SW480 (cell line): ENCODE data around the gene SCAPER.

ENCODE experiments used
- DNase-seq: peaks from one replicate; pipeline ENCODE4 v3.0.0-alpha.2; 2016; ENCODE audit warnings: low spot score

Gene SCAPER

GRCh38 chr15:76401285-76401684 lies 503.9 kb downstream of the SCAPER start:
- DNase-seq = no peak

- DNase-seq = no peak
Measured at GRCh38 chr15:76398317-76399104, 506.6 kb downstream of the SCAPER start.

GRCh38 chr15:76393614-76394013 lies 511.5 kb downstream of the SCAPER start:
- DNase-seq = no peak

GRCh38 chr15:76391847-76392246 lies 513.3 kb downstream of the SCAPER start:
- no peak for DNase-seq

- DNase-seq = no peak
Measured at GRCh38 chr15:76391309-76391708, 513.8 kb downstream of the SCAPER start.

DNA sequence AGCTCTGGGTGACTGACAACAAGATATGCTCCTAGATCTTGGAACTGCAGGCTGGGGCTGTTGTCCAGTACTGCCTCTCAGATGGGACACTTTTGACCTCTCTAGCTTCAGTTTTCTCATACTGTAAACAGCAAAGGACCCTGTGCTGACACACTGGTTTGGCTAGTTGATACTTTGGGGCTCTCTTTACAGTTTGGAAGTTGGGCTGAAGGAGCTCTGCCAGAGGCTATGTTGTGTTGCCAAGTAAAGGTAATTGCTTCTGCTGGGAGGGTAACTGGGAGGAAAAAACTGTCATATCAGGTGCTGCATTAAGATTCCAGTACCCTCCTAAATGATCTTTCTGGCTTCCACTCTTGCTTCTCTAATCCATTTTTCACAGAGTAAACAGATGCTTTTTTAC lies 514.6 kb downstream of the SCAPER start:
- no peak for DNase-seq

- DNase-seq = no peak
Measured at GRCh38 chr15:76386926-76387325, 518.2 kb downstream of the SCAPER start.

DNA sequence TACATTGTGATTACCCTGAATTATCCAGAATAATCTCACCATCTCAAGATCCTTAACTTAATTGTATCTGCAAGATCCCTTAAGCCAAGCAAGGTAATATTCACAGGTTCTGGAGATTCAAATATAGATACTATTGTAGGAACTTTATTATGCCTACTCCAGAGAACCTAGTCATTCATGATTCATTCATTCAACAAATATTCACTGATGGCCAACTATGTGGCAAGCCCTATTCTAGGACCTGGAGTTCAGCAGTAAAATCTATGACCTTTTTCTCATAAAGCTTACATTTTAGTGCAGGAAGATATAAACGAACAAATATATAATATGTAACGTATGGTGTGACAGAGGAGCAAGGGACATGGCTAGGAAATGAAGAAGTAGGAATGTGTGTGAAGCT lies 519.0 kb downstream of the SCAPER start:
- no peak for DNase-seq

DNA sequence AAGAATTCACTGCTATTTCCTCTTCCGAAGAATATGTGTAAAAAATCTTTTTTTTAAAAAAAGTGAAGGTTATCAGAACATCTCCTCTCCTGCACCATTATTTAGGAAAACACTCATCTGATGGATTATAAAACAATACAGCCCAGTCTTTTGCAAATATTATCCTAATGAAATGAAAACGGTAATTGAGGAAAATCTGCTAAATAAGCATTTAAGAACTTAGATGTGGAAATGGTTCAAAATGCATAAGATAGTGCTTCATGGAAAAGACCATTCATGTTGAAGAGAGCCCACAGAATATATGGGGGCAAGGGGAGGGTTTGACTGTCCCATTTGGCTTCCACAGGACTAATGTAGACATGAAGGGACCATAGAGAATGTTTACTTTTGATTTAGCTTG lies 520.7 kb downstream of the SCAPER start:
- no peak for DNase-seq

DNA sequence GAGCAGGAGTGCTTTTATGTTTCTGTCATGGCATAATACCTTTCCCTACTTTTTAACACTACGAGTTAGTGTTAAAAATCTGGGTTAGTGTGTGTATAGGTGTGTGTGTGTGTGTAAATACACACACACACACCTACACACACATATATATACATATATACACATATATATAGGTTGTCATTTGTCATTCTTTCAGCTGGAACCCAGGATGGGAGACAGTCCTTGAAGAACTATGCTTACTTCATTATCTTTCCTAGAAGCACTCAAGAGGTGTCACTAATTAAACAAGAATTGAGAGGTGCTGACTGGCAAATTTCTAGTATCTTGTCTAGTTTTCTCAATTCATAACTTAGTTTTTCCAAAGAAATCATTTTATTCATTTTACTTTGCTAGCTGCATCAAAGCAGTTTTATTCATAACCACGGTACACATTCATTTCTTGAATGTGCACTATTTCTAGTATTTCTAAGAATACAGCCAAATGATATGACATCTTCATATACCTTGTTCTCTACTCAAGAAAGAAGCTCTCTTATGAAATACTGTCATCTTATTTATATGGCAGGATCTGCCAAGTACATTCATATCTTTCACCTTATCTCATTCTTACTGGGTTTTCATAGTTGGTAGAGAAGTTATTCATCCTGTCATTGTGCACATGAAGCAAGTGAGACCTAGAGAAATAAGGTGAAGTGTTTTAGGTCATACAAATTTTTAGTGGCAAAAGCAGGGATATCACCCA lies 522.0 kb downstream of the SCAPER start:
- no peak for DNase-seq

- no peak for DNase-seq
Measured at GRCh38 chr15:76381366-76381765, 523.8 kb downstream of the SCAPER start.

GRCh38 chr15:76380249-76380648 lies 524.9 kb downstream of the SCAPER start:
- DNase-seq = no peak

GRCh38 chr15:76378691-76379090 lies 526.4 kb downstream of the SCAPER start:
- no peak for DNase-seq

GRCh38 chr15:76377751-76378150 lies 527.4 kb downstream of the SCAPER start:
- DNase-seq = no peak

DNA sequence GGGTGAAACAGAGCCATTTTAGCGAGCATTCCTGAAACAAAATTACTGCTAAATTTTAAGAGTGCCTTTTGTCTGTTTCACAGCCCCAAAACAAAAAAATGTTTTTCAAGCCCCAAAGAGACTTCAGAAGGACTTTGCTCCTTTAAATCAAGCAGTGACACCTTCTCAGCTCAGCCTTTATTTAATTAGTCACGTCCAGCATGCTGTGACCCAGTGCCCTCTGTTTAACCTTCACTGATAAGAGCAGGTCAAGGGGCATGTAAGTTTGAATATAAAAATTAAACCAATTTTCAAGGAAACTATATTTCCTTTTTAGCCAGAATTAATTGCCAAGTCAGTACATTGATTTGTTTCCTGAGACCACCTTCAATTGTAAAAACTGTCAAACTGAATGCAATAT lies 527.9 kb downstream of the SCAPER start:
- DNase-seq = no peak

- no peak for DNase-seq
Measured at GRCh38 chr15:76376816-76377215, 528.3 kb downstream of the SCAPER start.

DNA sequence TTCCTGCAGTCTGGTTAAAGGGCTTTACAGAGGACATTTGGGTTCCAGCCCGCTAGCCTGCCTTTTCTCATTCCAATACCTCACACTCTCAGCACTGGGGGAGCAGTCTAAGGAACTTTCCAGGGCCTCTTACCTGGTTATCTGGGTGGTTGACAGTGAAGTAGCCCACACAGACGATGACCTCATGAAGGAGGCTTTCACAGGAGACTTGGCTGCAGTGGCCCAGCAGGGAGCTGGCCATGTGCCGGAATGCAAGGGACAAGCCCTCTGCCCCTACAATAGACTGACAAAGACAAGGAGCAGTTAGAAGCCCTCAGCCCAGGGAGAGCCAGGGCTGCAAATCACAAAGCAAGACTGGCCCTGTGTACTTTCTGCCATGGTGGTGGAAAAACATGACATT lies 529.1 kb downstream of the SCAPER start:
- DNase-seq = no peak

GRCh38 chr15:76368122-76368621 lies 537.0 kb downstream of the SCAPER start:
- no peak for DNase-seq

- no peak for DNase-seq
Measured at GRCh38 chr15:76366714-76367113, 538.4 kb downstream of the SCAPER start.

DNA sequence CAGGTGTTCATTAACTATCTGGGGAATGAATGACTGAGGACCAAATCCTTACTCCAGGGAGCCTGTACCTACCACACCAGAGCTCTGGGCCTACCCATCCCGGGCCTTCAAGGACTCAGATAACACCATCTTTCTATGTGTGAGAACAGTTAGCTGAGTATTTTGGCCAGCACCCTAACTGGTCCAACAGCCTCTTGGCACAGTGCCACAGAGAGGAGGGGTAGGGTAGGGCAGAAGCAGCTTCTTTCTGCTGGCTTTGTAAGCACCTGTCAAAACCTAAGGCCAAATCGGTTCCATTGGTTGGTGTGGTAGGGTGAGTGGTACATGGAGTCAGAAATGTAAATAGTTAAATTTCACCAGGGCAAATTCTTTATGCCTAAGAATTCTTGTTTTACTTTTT lies 541.9 kb downstream of the SCAPER start:
- no peak for DNase-seq

DNA sequence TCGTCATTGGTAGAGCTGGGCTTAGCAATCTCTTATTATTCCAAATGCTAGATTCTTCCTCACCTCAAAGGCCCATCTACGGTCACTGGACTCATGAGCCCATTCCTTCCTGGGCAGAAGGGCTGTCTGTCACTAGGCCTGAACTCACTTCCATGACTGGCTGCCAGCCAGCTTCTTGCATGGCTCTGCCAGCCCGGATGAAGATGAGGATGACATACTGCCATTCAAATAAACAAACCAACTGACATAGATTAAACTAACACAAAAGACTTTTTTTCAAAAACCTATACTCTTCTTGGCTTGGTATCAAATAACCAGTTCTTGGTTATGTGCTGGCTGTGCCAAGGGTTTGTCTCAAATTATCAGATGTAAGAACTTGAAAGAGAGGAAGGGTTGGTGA lies 544.7 kb downstream of the SCAPER start:
- no peak for DNase-seq

DNA sequence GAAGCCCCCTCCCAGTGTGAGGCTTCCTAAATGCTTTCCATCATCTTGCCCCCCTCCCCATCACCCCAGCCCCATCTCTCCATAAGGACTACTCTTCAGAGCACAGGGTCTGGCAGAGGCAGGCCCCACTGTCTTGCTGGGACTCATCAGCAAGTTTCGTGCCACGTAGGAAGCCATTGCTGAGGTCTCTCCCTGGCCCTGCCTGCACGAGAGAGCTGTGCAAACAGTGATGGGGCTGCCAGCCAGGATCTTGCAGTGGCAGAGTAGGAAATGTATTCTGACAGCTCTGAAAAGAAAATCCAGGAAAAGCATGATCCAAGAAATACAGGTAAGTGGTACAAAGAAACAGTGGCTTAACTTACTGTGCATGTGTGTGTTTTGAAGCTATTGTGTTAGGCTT lies 546.0 kb downstream of the SCAPER start:
- DNase-seq = no peak

DNA sequence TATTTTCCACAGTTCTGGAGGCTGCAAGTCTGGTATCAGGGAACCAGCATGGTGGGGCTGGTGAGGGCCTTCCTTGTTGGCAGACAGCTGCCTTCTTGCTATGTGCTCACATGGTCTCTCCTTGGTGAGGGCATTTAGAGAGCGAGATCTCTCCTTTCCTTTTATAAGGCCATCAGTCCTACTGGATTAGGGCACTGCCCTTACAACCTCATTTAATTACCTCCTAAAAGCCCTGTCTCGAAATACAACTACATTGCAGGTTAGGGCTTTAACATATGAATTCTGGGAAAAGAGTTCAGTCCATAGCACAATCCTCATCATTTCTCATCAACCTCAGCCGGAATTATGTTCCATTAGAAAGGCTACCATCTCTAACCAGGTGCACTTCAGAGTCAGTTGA lies 546.7 kb downstream of the SCAPER start:
- DNase-seq = no peak
